ENCODE data around the gene SPHK1. TPM values are rescaled to one million over a fixed set of nuclear protein-coding genes. Genes with fewer than 3 reads are reported as not detected.

Gene SPHK1
- total and polyA plus RNA-seq, 4 donors, result 8.6 to 24.5 (median 18.0) TPM

DNA sequence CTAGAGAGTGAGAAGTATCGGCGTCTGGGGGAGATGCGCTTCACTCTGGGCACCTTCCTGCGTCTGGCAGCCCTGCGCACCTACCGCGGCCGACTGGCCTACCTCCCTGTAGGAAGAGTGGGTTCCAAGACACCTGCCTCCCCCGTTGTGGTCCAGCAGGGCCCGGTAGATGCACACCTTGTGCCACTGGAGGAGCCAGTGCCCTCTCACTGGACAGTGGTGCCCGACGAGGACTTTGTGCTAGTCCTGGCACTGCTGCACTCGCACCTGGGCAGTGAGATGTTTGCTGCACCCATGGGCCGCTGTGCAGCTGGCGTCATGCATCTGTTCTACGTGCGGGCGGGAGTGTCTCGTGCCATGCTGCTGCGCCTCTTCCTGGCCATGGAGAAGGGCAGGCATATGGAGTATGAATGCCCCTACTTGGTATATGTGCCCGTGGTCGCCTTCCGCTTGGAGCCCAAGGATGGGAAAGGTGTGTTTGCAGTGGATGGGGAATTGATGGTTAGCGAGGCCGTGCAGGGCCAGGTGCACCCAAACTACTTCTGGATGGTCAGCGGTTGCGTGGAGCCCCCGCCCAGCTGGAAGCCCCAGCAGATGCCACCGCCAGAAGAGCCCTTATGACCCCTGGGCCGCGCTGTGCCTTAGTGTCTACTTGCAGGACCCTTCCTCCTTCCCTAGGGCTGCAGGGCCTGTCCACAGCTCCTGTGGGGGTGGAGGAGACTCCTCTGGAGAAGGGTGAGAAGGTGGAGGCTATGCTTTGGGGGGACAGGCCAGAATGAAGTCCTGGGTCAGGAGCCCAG, 2.8 kb downstream of the SPHK1 start:
- DNase-seq (peak in 1 of 2 donors; percentile 58), ATAC-seq (ENCODE audit: low FRiP score) (no peak)
- Histone ChIP-seq H3K27me3 (ENCODE audit: control insufficient read depth in 1 of 2, insufficient read depth in 2 of 2, low read length in 1 of 2) (no peaks in the 10 kb centered on the region), H3K27ac (ENCODE audit: low read depth in 1 of 2, low read length in 2 of 2) (no peak overlapping the region), H3K36me3 (ENCODE audit: control insufficient read depth in 1 of 2, insufficient read depth in 2 of 2, low read length in 1 of 2) (no peaks in the 10 kb centered on the region), H3K4me1 (ENCODE audit: control insufficient read depth in 1 of 2, insufficient read depth in 2 of 2, low read length in 2 of 2) (no peaks in the 10 kb centered on the region), H3K9me3 (ENCODE audit: control insufficient read depth, low read length) (no peaks in the 10 kb centered on the region), H3K4me3 (ENCODE audit: low read length in 2 of 2) (no peak overlapping the region)
- WGBS, 2 donors, result 94 to 95% methylated on average over 25 to 31 of the region's 31 CpGs
- intact Hi-C loops (cut with DNase I), result loop anchor here in 1 of 2 donors (5.0 kb wide), 1 partner anchor 35 kb away; the partner anchor contains the start of gene PRPSAP1

DNA sequence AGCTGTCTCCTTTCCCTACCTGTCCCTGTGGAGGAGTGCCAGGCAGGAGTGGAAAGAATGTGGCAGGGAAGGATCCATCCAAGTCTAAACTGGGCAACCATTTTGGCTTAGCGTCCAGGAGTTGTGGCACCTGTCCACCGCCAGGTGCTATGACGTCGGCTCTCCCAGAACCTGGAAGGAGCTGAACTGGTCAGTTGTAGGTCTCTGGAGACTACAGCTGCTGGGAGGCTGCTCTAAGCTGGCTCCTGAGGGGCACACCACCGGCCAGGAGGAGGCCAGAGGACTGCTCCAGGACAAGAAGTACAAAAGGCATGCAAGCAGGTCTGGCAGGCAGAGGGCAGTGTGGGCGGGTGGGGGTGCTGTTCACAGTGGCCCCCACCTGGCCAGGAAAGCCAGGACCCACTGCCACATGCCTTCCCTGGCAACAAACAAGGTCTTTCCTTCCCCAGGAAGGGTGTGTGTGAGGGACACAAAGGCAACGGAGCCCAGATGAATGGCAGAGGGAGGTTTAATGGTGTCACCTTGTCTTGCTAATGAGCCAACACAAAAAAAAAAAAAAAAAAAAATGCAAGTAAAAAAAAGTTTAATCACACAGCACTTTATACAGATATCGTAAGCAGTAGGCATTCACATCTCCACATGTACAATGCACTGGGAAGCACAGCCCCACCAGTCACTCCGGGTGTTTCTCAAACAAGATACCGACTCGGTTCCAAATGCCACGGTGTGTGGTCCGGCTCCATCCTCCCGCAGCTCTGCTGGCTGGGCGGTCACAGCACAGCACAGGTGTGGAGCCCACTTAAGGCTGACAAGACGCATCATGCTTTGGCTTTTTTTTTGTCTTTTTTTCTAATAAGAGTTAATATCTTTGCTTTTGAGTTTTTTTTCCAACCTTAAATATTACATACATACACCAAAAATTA, 4.8 kb downstream of the SPHK1 start:
- no peak overlapping the region for H3K4me3 ChIP-seq (ENCODE audit: low read length in 2 of 2)
- H3K27me3 ChIP-seq (ENCODE audit: control insufficient read depth in 1 of 2, insufficient read depth in 2 of 2, low read length in 1 of 2), result no peaks in the 10 kb centered on the region
- H3K4me1 ChIP-seq (ENCODE audit: control insufficient read depth in 1 of 2, insufficient read depth in 2 of 2, low read length in 2 of 2), result no peaks in the 10 kb centered on the region
- H3K27ac ChIP-seq (ENCODE audit: low read depth in 1 of 2, low read length in 2 of 2), result no peak overlapping the region
- WGBS, 2 donors, result 86 to 89% methylated on average over 16 of the region's 16 CpGs
- no peak for ATAC-seq (ENCODE audit: low FRiP score)
- no peak for DNase-seq
- H3K9me3 ChIP-seq (ENCODE audit: control insufficient read depth, low read length), result no peaks in the 10 kb centered on the region
- intact Hi-C loops (cut with DNase I), result loop anchor here in 1 of 2 donors (5.0 kb wide), 1 partner anchor 37 kb away; the partner anchor contains the start of gene PRPSAP1
- H3K36me3 ChIP-seq (ENCODE audit: control insufficient read depth in 1 of 2, insufficient read depth in 2 of 2, low read length in 1 of 2), result no peaks in the 10 kb centered on the region

DNA sequence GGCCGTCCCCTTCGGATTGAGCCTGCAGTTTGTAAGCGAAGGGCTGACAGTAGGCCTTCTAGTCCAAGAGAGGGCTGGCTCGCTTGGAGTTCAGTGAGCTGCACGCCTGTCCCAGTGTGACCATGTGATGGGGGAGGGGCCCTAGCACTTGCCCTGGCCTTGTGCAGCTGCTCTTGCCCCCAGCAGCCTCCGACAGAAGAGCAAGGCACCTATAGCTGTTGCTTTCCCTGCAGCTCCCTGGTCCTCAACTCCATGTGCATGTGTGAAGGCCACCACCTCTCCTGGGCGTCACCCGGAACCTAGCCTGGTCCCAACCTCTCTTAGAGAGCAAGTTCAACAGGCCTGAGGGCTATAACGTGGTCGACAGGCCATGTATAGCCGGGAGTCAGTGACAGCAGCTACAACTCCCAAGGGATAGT, 5.6 kb downstream of the SPHK1 start:
- no peak overlapping the region for H3K4me3 ChIP-seq (ENCODE audit: low read length in 2 of 2)
- 77 to 82% methylated on average over 11 of the region's 11 CpGs for WGBS, 2 donors
- DNase-seq (no peak), ATAC-seq (ENCODE audit: low FRiP score) (no peak)
- H3K36me3 ChIP-seq (ENCODE audit: control insufficient read depth in 1 of 2, insufficient read depth in 2 of 2, low read length in 1 of 2), result no peaks in the 10 kb centered on the region
- no peak overlapping the region for H3K27ac ChIP-seq (ENCODE audit: low read depth in 1 of 2, low read length in 2 of 2)
- intact Hi-C loops (cut with DNase I), result no loop called here
- no peaks in the 10 kb centered on the region for H3K27me3 ChIP-seq (ENCODE audit: control insufficient read depth in 1 of 2, insufficient read depth in 2 of 2, low read length in 1 of 2)
- no peaks in the 10 kb centered on the region for H3K4me1 ChIP-seq (ENCODE audit: control insufficient read depth in 1 of 2, insufficient read depth in 2 of 2, low read length in 2 of 2)
- no peaks in the 10 kb centered on the region for H3K9me3 ChIP-seq (ENCODE audit: control insufficient read depth, low read length)

DNA sequence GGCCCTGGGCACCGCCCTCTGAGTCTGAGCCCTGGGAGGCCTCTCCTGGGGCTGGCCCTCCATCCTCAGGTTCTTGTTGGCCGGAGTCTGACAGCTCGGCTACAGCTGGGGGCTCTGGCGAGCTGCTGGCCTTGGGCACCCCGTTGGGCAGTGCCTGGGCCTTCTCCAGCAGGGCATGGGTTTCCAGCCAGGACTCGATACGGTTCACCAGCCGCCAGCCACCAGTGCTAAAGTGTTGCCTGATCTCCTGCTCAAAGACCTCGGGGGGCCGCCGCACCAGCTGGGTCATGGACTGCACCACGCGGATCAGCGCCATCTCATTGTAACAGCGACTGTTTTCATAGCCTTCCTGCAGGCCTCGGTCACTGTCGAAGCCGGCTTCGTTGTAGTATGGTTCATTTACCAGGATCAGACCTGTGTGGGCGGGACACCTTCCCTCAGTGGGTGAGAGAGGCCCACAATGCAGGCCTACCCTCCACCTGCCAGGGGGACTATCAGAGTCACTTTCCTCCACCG, 6.8 kb downstream of the SPHK1 start:
- H3K4me1 ChIP-seq (ENCODE audit: control insufficient read depth in 1 of 2, insufficient read depth in 2 of 2, low read length in 2 of 2), result no peaks in the 10 kb centered on the region
- DNase-seq (no peak), ATAC-seq (ENCODE audit: low FRiP score) (no peak)
- intact Hi-C loops (cut with DNase I), result no loop called here
- H3K36me3 ChIP-seq (ENCODE audit: control insufficient read depth in 1 of 2, insufficient read depth in 2 of 2, low read length in 1 of 2), result peaks cover 0 to 3% of the 10 kb centered on the region in 2 donors
- no peaks in the 10 kb centered on the region for H3K27me3 ChIP-seq (ENCODE audit: control insufficient read depth in 1 of 2, insufficient read depth in 2 of 2, low read length in 1 of 2)
- H3K4me3 ChIP-seq (ENCODE audit: low read length in 2 of 2), result no peak overlapping the region
- no peak overlapping the region for H3K27ac ChIP-seq (ENCODE audit: low read depth in 1 of 2, low read length in 2 of 2)
- WGBS, 2 donors, result 94 to 95% methylated on average over 21 of the region's 21 CpGs
- no peaks in the 10 kb centered on the region for H3K9me3 ChIP-seq (ENCODE audit: control insufficient read depth, low read length)

DNA sequence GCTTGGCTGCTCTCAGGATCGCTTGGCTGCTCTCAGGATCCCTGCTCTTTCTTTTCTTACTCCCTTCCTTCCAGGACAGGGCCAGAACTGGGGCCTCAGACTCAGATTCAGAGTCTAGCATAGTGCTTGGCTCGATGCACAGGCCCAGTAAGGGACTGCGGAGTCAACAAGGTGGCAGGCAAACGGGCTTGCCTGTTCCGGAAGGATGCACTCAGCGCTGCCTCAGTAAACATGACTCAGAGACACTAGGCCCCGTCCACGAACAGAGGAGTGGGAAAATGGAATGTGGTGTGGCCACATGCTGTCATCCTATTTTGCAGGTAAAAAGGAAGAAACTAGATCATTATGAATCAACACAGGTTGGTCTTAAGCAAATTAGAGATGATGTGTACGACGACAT, 9.8 kb downstream of the SPHK1 start:
- ATAC-seq (ENCODE audit: low FRiP score) (no peak), DNase-seq (no peak)
- H3K27ac ChIP-seq (ENCODE audit: low read depth in 1 of 2, low read length in 2 of 2), result no peak overlapping the region
- intact Hi-C loops (cut with DNase I), result no loop called here
- H3K27me3 ChIP-seq (ENCODE audit: control insufficient read depth in 1 of 2, insufficient read depth in 2 of 2, low read length in 1 of 2), result no peaks in the 10 kb centered on the region
- 82 to 89% methylated on average over 10 of the region's 10 CpGs for WGBS, 2 donors
- peaks cover 0 to 4% of the 10 kb centered on the region in 2 donors for H3K36me3 ChIP-seq (ENCODE audit: control insufficient read depth in 1 of 2, insufficient read depth in 2 of 2, low read length in 1 of 2)
- H3K4me3 ChIP-seq (ENCODE audit: low read length in 2 of 2), result no peak overlapping the region
- no peaks in the 10 kb centered on the region for H3K4me1 ChIP-seq (ENCODE audit: control insufficient read depth in 1 of 2, insufficient read depth in 2 of 2, low read length in 2 of 2)
- no peaks in the 10 kb centered on the region for H3K9me3 ChIP-seq (ENCODE audit: control insufficient read depth, low read length)

DNA sequence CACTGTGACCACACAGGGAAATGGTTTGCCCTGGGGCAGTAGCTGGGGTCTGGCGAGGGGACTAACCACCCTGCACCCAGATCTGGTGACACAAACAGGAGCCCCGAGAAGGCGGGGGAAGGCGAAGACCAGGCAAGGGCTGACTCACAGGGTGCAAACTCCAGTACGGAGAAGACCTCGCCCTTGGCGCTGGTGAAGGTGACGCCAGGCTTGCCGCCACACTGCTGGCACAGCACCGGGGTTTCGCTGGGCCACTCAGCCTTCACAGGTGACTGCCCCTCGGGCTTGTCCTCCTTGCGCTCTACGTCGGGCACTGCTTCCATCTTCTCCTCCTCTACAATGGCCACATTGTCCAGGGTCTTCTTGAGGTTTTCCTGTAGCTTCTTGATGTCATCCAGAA, 11.6 kb downstream of the SPHK1 start:
- peaks cover 0 to 10% of the 10 kb centered on the region in 2 donors for H3K36me3 ChIP-seq (ENCODE audit: control insufficient read depth in 1 of 2, insufficient read depth in 2 of 2, low read length in 1 of 2)
- intact Hi-C loops (cut with DNase I), result no loop called here
- no peaks in the 10 kb centered on the region for H3K27me3 ChIP-seq (ENCODE audit: control insufficient read depth in 1 of 2, insufficient read depth in 2 of 2, low read length in 1 of 2)
- ATAC-seq (ENCODE audit: low FRiP score) (no peak), DNase-seq (no peak)
- H3K4me3 ChIP-seq (ENCODE audit: low read length in 2 of 2), result no peak overlapping the region
- no peaks in the 10 kb centered on the region for H3K9me3 ChIP-seq (ENCODE audit: control insufficient read depth, low read length)
- 91 to 96% methylated on average over 15 of the region's 15 CpGs for WGBS, 2 donors
- no peaks in the 10 kb centered on the region for H3K4me1 ChIP-seq (ENCODE audit: control insufficient read depth in 1 of 2, insufficient read depth in 2 of 2, low read length in 2 of 2)
- H3K27ac ChIP-seq (ENCODE audit: low read depth in 1 of 2, low read length in 2 of 2), result no peak overlapping the region

DNA sequence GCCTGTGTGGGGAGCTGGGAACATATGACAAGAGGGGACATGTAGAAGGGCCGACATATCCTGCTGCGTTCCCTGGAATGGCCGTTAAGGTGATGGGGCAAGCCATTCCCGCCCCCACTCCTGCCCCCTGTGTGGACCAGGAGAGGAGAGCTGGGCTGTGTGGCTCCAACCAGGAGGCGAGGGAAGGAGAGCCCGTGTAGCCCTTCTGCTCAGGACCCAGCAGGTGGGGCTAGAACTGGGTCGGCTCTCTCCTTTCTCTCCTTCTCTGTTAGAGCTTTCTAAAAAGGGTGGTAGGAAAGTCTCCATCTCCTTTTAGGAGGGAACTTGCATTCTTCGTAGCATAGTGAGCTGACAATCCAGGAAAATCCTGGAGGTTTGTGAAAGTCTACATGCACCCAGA, 12.8 kb downstream of the SPHK1 start:
- Histone ChIP-seq H3K27ac (ENCODE audit: low read depth in 1 of 2, low read length in 2 of 2) (no peak overlapping the region), H3K27me3 (ENCODE audit: control insufficient read depth in 1 of 2, insufficient read depth in 2 of 2, low read length in 1 of 2) (no peaks in the 10 kb centered on the region), H3K4me3 (ENCODE audit: low read length in 2 of 2) (no peak overlapping the region), H3K4me1 (ENCODE audit: control insufficient read depth in 1 of 2, insufficient read depth in 2 of 2, low read length in 2 of 2) (no peaks in the 10 kb centered on the region), H3K9me3 (ENCODE audit: control insufficient read depth, low read length) (no peaks in the 10 kb centered on the region), H3K36me3 (ENCODE audit: control insufficient read depth in 1 of 2, insufficient read depth in 2 of 2, low read length in 1 of 2) (peaks cover 0 to 10% of the 10 kb centered on the region in 2 donors)
- intact Hi-C loops (cut with DNase I), result no loop called here
- ATAC-seq (ENCODE audit: low FRiP score) (no peak), DNase-seq (no peak)
- WGBS, 2 donors, result 90 to 96% methylated on average over 8 of the region's 8 CpGs

DNA sequence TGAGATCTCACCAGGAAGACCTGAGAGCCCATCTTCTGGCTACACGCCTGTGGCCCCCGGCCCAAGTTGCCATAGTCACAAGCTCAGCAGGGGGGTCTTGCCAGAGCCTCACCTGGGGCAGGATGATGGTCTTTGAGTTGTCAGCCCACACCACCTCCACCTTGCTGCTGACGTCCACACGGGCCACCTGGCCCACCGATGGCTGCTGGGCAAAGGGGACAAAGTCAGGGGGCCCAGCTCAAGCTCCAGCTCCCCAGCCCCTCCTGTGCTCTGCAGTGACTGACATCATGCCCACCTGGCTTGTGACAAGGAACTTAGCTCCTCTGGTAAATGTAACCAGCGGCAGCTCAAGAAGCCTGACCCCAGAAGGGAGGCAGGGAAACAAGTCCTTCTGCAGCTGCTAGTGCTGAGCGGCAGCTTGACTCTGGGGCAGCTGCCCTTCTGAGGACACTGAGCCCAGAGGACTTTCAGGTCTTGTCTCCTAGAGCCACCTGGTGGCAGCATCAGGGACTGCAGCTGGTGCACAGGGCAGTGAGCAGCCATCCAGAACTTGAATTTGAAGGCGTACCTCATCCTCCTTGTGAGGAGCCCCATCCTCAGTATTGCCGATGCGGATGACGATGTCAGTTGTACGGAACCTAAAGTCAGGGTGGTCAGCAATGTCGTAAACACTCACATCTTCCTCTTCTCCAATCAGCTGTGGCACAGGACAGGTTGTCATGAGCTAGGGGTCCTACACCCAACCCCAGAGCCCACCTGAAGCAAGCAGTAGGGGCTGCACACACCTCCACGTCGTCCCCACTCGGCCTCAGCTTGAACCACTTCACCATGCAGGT, 13.5 kb downstream of the SPHK1 start:
- Histone ChIP-seq H3K27me3 (ENCODE audit: control insufficient read depth in 1 of 2, insufficient read depth in 2 of 2, low read length in 1 of 2) (no peaks in the 10 kb centered on the region), H3K9me3 (ENCODE audit: control insufficient read depth, low read length) (no peaks in the 10 kb centered on the region), H3K36me3 (ENCODE audit: control insufficient read depth in 1 of 2, insufficient read depth in 2 of 2, low read length in 1 of 2) (peaks cover 0 to 13% of the 10 kb centered on the region in 2 donors), H3K4me3 (ENCODE audit: low read length in 2 of 2) (no peak overlapping the region), H3K4me1 (ENCODE audit: control insufficient read depth in 1 of 2, insufficient read depth in 2 of 2, low read length in 2 of 2) (no peaks in the 10 kb centered on the region), H3K27ac (ENCODE audit: low read depth in 1 of 2, low read length in 2 of 2) (no peak overlapping the region)
- intact Hi-C loops (cut with DNase I), result loop anchor here (2.0 kb wide), 2 partner anchors 93 to 95 kb away; no protein-coding TSS in a partner anchor
- peak; percentile 84 for ATAC-seq (ENCODE audit: low FRiP score)
- whole genome bisulfite sequencing, 2 donors, result 51 to 53% methylated on average over 16 of the region's 16 CpGs
- DNase-seq, result peak; percentile 93 to 97
